ENCODE measurements around the gene NIPA2.
A peak's percentile ranks its signal among the peaks of the same experiment; 100 is the strongest.
"Not testable (repeated sequence)": the region's sequence is repeated elsewhere in the genome, so short reads cannot be mapped to it uniquely, and the experiment has no call there.

The NIPA2 gene

DNA sequence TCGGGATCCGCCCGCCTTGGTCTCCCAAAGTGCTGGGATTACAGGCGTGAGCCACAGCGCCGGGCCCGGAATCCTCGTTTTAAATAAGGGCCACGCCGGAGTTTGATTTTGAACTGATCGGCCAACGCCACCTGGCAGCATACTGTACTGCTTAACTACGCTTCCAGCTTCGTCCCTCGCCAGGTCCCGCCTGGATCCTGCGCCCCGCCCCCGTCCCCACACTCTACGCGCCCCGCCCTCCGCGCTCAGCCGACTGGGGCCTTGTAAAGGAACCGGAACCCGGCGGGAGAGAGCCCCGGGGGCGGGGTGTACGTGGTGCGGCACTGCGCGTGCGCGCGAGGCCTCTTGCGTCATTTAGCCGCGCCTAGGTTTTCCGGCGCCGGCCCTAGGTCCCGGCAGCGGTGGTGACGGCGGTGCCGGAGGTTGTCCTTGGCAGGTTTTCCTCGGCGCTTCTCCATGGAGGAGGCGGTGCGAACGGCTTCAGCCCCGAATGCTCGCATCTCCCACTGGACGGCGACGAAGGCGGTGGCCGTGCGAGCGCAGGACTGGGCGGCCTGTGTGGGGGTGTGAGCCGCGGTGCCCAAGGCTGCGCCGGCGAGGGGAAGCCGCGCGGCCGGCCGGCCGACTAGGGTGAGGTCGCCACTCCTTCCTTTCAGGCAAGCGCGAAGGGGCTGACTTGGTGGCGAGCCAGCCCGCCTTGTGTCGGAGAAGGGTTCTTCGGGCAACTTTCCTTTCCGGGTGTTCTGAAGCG, at the start of gene NIPA2:
NIPA2 (plus strand) TSS at position 375 of the 751 bp plus-strand sequence. CDS start 13,066 bp downstream, outside the sequence.
- peak; percentile 97 to 98 for DNase-seq

- no peak for DNase-seq
These were observed 44.4 kb upstream of the NIPA2 start for GRCh38 chr15:22794063-22794462.

- DNase-seq: no peak
These were observed 43.8 kb upstream of the NIPA2 start for GRCh38 chr15:22794621-22795167.

GRCh38 chr15:22795206-22796063, 43.0 kb upstream of the NIPA2 start:
- no peak for DNase-seq

GRCh38 chr15:22796079-22796478, 42.4 kb upstream of the NIPA2 start:
- no peak for DNase-seq

DNA sequence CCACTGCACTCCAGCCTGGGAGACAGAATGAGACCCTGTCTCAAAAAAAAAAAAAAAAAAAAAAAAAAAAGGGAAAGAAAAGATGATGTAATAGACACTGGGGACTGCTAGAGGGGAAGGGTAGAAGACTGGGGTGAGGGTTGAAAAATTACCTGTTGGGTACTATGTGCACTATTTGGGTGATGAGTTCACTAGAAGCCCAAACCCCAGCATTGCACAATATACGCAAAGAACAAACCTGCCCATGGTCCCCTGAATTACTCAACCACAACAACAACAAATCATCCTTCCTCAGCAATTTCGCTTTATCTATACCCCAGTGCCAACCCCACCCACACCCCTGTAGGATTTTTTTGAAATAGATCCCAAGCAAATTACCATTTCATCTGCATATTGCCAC, 38.6 kb upstream of the NIPA2 start:
- no peak for DNase-seq

DNA sequence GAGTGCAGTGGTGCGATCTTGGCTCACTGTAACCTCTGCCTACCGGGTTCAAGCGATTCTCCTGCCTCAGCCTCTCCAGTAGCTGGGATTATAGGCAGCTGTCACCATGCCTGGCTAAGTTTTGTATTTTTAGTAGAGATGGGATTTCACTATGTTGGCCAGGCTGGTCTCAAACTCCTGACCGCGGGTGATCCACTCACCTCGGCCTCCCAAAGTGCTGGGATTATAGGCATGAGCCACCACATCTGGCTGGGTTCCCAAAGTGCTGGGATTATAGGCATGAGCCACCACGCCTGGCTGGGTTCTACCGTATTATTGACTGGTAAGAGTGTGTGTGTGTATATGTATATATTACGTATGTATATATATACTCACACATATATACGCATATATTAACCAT, 35.5 kb upstream of the NIPA2 start:
- DNase-seq: not testable (repeated sequence)

- no peak for DNase-seq
These were observed 32.3 kb upstream of the NIPA2 start for GRCh38 chr15:22806156-22806555.

DNA sequence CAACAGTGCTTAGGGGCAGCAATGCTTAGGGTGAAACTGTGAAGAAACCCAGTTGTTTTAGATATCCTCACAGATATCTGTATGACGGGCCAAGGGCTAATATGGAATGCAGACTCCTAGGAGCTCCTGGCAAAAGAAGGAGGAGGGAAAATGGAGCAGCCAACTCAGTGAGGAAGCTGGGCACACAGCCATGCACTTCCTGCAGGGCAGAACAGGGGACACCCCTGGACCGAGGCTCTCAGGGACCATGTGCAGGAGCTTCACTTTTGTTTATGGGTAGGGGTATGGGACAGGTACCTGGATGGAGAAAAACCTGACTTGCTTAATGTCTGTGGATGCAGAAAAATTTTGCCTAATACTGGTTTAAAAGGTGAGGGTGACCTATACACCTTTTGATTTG, 31.8 kb upstream of the NIPA2 start:
- DNase-seq: no peak

DNA sequence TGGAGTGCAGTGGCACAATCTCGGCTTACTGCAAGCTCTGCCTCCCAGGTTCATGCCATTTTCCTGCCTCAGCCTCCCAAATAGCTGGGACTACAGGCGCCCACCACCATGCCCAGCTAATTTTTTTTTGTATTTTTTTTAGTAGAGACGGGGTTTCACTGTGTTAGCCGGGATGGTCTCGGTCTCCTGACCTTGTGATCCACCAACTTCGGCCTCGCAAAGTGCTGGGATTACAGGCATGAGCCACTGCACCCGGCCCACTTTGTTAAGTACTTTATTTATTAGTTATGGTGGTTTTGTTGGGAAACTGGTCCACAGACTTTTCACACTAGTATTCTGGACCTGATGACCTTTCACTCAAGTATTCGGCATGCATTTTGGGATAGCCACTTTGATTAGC, 30.6 kb upstream of the NIPA2 start:
- not testable (repeated sequence) for DNase-seq

- no peak for DNase-seq
These were observed 30.2 kb upstream of the NIPA2 start for GRCh38 chr15:22808240-22808639.

GRCh38 chr15:22808761-22809280, 29.6 kb upstream of the NIPA2 start:
- DNase-seq: no peak

- no peak for DNase-seq
These were observed 28.2 kb upstream of the NIPA2 start for GRCh38 chr15:22810033-22810852.

- no peak for DNase-seq
These were observed 27.6 kb upstream of the NIPA2 start for GRCh38 chr15:22810853-22811338.

- peak; percentile 10 to 13 for DNase-seq
These were observed 26.8 kb upstream of the NIPA2 start for GRCh38 chr15:22811640-22812039.

- DNase-seq: no peak
These were observed 24.6 kb upstream of the NIPA2 start for GRCh38 chr15:22813844-22814243.

DNA sequence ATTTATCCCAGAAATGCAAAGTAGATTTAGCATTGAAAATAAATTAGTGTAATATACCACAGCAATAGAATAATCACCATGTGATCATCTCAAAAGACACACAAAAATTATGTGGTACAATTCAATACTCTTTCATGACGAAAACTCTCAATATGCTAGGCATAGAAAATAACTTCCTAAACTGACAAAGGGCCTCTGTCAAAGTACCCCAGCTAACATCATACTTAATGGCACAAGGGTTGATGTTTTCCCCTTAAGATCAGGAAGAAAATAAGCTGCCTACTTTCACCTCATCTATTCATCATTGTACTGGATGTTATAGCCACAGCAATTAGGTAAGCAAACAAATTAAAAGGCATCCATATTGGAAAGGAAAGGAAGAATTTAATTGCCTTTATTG, 22.7 kb upstream of the NIPA2 start:
- no peak for DNase-seq

GRCh38 chr15:22819651-22820050, 18.8 kb upstream of the NIPA2 start:
- DNase-seq: no peak

- no peak for DNase-seq
These were observed 14.9 kb upstream of the NIPA2 start for GRCh38 chr15:22823495-22824128.

DNA sequence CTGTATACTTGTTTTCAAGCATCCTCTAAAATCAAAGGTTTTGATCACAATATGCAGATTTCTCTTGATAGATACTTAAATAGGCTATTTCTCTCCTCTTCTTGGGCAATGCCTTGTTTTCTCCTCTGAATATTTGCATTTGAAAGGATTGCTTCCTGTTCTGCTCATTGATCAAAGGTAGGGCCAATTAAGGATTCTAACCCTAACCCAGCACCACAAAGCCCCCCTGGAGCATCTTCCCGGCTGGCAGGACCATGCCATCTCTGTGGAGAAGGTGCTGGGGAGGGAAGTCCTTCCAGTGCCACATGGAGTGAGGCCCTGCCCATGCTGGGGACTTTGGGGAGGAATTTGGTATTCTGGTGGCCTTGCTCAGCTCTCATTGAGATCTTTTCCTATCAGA, 11.3 kb upstream of the NIPA2 start:
- DNase-seq: no peak

- DNase-seq: no peak
These were observed 7.0 kb upstream of the NIPA2 start for GRCh38 chr15:22831473-22831872.

Data from CD4-positive, alpha-beta T cell treated with Interleukin-1 beta for 1 hour (primary cell).